PC-3 (cell line): Measurements from ENCODE around the gene UPK3A. TPM values are rescaled to one million over a fixed set of nuclear protein-coding genes. Genes with fewer than 3 reads are reported as not detected.

Experiments
- ATAC-seq: fragments of 200-7000 bp; cut with Tn5 transposase; 2 replicates; pipeline ENCODE4 v1.9.1; 2020; ENCODE audit warnings: mild to moderate bottlenecking, moderate library complexity
- BruUV-seq: library from RNA; stranded (reverse); fragments of 400-500 nt; replicated peaks from 2 replicates; lab custom pipeline; 2021; lab: Mats Ljungman, UMichigan
- CTCF ChIA-PET: fragments of 300-600 bp; sonication (Branson Sonifier 250); formaldehyde crosslinking; loops from one replicate; lab custom pipeline; 2022; ENCODE audit warnings: antibody characterized with exemption; lab: Charles Lee
- POLR2A ChIA-PET: fragments of 300-600 bp; sonication (Branson Sonifier 250); formaldehyde crosslinking; loops from one replicate; lab custom pipeline; 2022; ENCODE audit warnings: antibody characterized with exemption; ENCODE audit not compliant: unreplicated experiment; lab: Charles Lee
- DNase-seq: peaks from one replicate; pipeline ENCODE4 v3.0.0-alpha.2; 2015
- H2AFZ ChIP-seq: fragments of 300-600 bp; sonication (generic); 2 replicates; pipeline ENCODE4 v1.6.0; 2016; ENCODE audit warnings: antibody characterized with exemption, low read length
- H3F3A ChIP-seq: fragments of 300-600 bp; sonication (generic); one replicate; pipeline ENCODE4 v1.6.0; 2017; ENCODE audit warnings: antibody characterized with exemption, low read length, control low read depth, mild to moderate bottlenecking; ENCODE audit not compliant: unreplicated experiment
- H3K27ac ChIP-seq: fragments of 300-600 bp; sonication (generic); 2 replicates; pipeline ENCODE4 v1.5.1; 2016; ENCODE audit warnings: mild to moderate bottlenecking, low read length
- H3K27me3 ChIP-seq: fragments of 300-600 bp; sonication (generic); 2 replicates; pipeline ENCODE4 v1.6.1; 2016; ENCODE audit warnings: low read length, mixed read lengths
- H3K36me3 ChIP-seq: fragments of 300-600 bp; sonication (generic); 2 replicates; pipeline ENCODE4 v1.6.1; 2016; ENCODE audit warnings: low read depth, mixed run types, low read length, mixed read lengths
- H3K4me1 ChIP-seq: fragments of 300-600 bp; sonication (generic); 2 replicates; pipeline ENCODE4 v1.5.1; 2016; ENCODE audit warnings: low read length; ENCODE audit not compliant: insufficient read depth
- H3K4me2 ChIP-seq: fragments of 300-600 bp; sonication (generic); 2 replicates; pipeline ENCODE4 v1.6.0; 2016; ENCODE audit warnings: low read length
- H3K4me3 ChIP-seq: fragments of 300-600 bp; sonication (generic); 2 replicates; pipeline ENCODE4 v1.5.1; 2016; ENCODE audit warnings: mild to moderate bottlenecking, low read length, mixed read lengths
- H3K79me2 ChIP-seq: fragments of 300-600 bp; sonication (generic); 2 replicates; pipeline ENCODE4 v1.6.1; 2017; ENCODE audit warnings: low read length, mixed read lengths
- H3K9ac ChIP-seq: fragments of 300-600 bp; sonication (generic); 2 replicates; pipeline ENCODE4 v1.6.0; 2016; ENCODE audit warnings: mild to moderate bottlenecking, low read length
- H3K9me2 ChIP-seq: fragments of 300-600 bp; sonication (generic); replicated peaks from 2 replicates; pipeline ENCODE4 v1.6.1; 2016; ENCODE audit warnings: mixed run types, low read length, mixed read lengths
- H3K9me3 ChIP-seq: fragments of 300-600 bp; sonication (generic); 2 replicates; pipeline ENCODE4 v1.6.1; 2016; ENCODE audit warnings: low read length, mixed read lengths
- H4K20me1 ChIP-seq: fragments of 300-600 bp; sonication (generic); 2 replicates; pipeline ENCODE4 v1.6.1; 2016; ENCODE audit warnings: low read length, mixed read lengths
- CTCF ChIP-seq: fragments of 300-600 bp; sonication (generic); conservative IDR thresholded peaks from 2 replicates; pipeline ENCODE4 v1.5.1; 2017; ENCODE audit warnings: antibody characterized with exemption, low read depth, mild to moderate bottlenecking, low read length
- EZH2 ChIP-seq: fragments of 300-600 bp; sonication (generic); IDR thresholded peaks from one replicate; pipeline ENCODE4 v1.6.1; 2017; ENCODE audit warnings: antibody characterized with exemption, mild to moderate bottlenecking, low read length; ENCODE audit not compliant: unreplicated experiment
- EZH2phosphoT487 ChIP-seq: fragments of 300-600 bp; sonication (generic); IDR thresholded peaks from 2 replicates; pipeline ENCODE4 v1.6.1; 2018; ENCODE audit warnings: mild to moderate bottlenecking, antibody characterized with exemption, low read length, borderline replicate concordance
- intact Hi-C: fragments of 100-400 bp; cut with micrococcal nuclease; formaldehyde crosslinking; loops from 2 replicates; pipeline ENCODE4 v1.9.0; 2023
- total RNA-seq: library from RNA; depleted of rRNA; stranded (reverse); fragments of >200 nt; gene quantifications from 2 replicates; pipeline ENCODE4 v1.2.3, GENCODE V29; 2014

The UPK3A gene
- total RNA-seq, 1 experiment from 2014 or later: 1.1 TPM

- Histone ChIP-seq H3K36me3 (peaks cover 7% of the 10 kb centered on the region; the same call in 1 of the 2 replicates), H3K79me2 (no peaks in the 10 kb centered on the region), H3K4me2 (no peak overlapping the region), H3K9ac (no peak overlapping the region), H3F3A (no peaks in the 10 kb centered on the region), H3K4me3 (no peak overlapping the region), H3K9me3 (no peaks in the 10 kb centered on the region), H3K27ac (no peak overlapping the region), H3K9me2 (no peaks in the 10 kb centered on the region), H2AFZ (no peak overlapping the region), H4K20me1 (no peaks in the 10 kb centered on the region), H3K4me1 (no peaks in the 10 kb centered on the region), H3K27me3 (no peaks in the 10 kb centered on the region)
- DNase-seq (no peak), ATAC-seq (no peak)
- ChIA-PET POLR2A (no interaction called here), CTCF (no interaction called here)
- TF ChIP-seq CTCF: no peak
- intact Hi-C loops: no loop called here
- no TSS peak for BruUV-seq
These were observed 51.2 kb downstream of the UPK3A start for GRCh38 chr22:45335854-45336522.

GRCh38 chr22:45336971-45337431, 52.3 kb downstream of the UPK3A start:
- no peak for TF ChIP-seq EZH2
- no peak for TF ChIP-seq CTCF
- TF ChIP-seq EZH2phosphoT487: no peak
- intact Hi-C loops: no loop called here

GRCh38 chr22:45337536-45337935, 52.8 kb downstream of the UPK3A start:
- Histone ChIP-seq H3K4me2 (no peak overlapping the region), H2AFZ (no peak overlapping the region), H3K9me3 (no peaks in the 10 kb centered on the region), H3K9ac (no peak overlapping the region), H4K20me1 (no peaks in the 10 kb centered on the region), H3K4me1 (no peaks in the 10 kb centered on the region), H3F3A (no peaks in the 10 kb centered on the region), H3K27ac (no peak overlapping the region), H3K27me3 (no peaks in the 10 kb centered on the region), H3K36me3 (peaks cover 7% of the 10 kb centered on the region; the same call in 1 of the 2 replicates), H3K4me3 (no peak overlapping the region), H3K79me2 (no peaks in the 10 kb centered on the region), H3K9me2 (no peaks in the 10 kb centered on the region)
- ATAC-seq (no peak), DNase-seq (no peak)
- no TSS peak for BruUV-seq
- intact Hi-C loops: no loop called here
- no peak for TF ChIP-seq EZH2
- TF ChIP-seq EZH2phosphoT487: no peak
- no peak for TF ChIP-seq CTCF
- POLR2A ChIA-PET: no interaction called here
- CTCF ChIA-PET: no interaction called here

More at GRCh38 chr22:45336971-45337431, 52.3 kb downstream of the UPK3A start:
- no peak for ATAC-seq
- H3K4me3 ChIP-seq: no peak overlapping the region
- peaks cover 7% of the 10 kb centered on the region; the same call in 1 of the 2 replicates for H3K36me3 ChIP-seq
- ChIA-PET CTCF (no interaction called here), POLR2A (no interaction called here)
- no peak overlapping the region for H3K4me2 ChIP-seq
- H3K9me2 ChIP-seq: no peaks in the 10 kb centered on the region
- BruUV-seq: no TSS peak
- no peaks in the 10 kb centered on the region for H3K4me1 ChIP-seq
- no peaks in the 10 kb centered on the region for H4K20me1 ChIP-seq
- H2AFZ ChIP-seq: no peak overlapping the region
- no peaks in the 10 kb centered on the region for H3F3A ChIP-seq
- H3K79me2 ChIP-seq: no peaks in the 10 kb centered on the region
- no peak overlapping the region for H3K9ac ChIP-seq
- no peaks in the 10 kb centered on the region for H3K9me3 ChIP-seq
- no peak overlapping the region for H3K27ac ChIP-seq
- no peak for DNase-seq
- H3K27me3 ChIP-seq: no peaks in the 10 kb centered on the region
